HG03139 (cell line): Measurements from ENCODE around the gene KCNN1.
"Not testable (repeated sequence)": the region's sequence is repeated elsewhere in the genome, so short reads cannot be mapped to it uniquely, and the experiment has no call there.

ENCODE experiments used
- ATAC-seq: cut with Tn5 transposase; IDR thresholded peaks from one replicate; pipeline ENCODE4 v1.9.1; 2021; ENCODE audit not compliant: unreplicated experiment

KCNN1 gene

DNA sequence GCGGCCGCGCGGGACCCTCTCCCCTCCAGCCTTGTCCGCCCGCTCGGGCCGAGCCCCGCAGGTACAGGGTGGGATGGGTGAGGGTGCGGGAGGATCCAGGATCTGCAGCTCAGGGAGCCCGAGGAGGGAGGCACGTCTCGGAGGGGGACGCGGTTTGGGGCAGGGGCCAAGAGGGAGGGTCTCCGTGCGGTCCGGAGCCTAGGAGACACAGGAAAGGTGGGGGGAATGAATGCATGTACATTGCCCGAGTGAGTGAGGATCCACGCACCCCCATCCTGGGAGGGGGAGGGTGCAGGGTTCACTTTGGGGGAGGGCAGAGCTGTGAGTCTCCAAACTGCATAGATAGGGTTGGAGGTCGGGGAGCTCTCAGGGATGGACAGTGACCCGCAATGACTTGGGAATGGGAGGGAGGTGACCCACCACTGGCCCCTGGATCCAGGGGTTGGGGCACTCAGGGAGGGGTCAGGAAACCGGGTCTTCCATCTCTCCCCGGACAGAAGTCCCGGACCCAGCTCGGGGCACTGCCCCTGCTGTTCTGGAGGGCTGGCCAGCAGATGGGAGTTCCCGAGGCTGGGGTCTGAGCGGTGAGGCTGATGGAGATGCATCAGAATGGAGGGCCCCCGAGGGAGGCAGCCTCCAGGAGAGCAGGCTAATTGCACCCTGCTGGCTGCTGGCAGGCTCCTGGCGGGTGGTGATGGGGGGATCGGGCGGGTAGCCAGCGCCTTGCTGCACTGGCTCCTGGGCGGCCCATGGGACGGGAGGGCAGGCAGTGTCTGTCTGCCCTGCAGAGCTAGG, 547 bp downstream of the KCNN1 start:
- no peak for ATAC-seq

- no peak for ATAC-seq
Measured at GRCh38 chr19:17968362-17968761, 1.5 kb downstream of the KCNN1 start.

GRCh38 chr19:17969096-17969792, 2.3 kb downstream of the KCNN1 start:
- ATAC-seq: no peak

DNA sequence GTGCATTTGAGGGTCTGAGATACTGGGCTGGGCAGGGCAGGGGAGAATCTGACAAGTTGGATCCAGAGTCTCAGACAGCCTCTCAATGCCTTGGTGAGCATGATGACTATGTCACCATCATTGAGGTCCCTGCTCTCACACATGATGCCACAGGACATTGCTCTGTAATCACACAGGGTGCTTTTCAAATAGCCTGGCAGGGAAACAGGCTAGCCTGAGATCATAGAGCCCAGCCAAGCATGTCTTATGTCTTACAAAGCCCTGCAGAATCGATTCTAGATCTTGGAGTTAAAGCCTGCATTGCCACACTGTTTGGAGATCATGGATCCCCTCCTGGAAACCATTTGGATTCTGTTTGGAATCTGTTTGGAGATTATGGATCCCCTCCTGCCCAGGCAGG, 5.3 kb downstream of the KCNN1 start:
- ATAC-seq: no peak

- ATAC-seq: no peak
Measured at GRCh38 chr19:17973759-17974158, 6.9 kb downstream of the KCNN1 start.

DNA sequence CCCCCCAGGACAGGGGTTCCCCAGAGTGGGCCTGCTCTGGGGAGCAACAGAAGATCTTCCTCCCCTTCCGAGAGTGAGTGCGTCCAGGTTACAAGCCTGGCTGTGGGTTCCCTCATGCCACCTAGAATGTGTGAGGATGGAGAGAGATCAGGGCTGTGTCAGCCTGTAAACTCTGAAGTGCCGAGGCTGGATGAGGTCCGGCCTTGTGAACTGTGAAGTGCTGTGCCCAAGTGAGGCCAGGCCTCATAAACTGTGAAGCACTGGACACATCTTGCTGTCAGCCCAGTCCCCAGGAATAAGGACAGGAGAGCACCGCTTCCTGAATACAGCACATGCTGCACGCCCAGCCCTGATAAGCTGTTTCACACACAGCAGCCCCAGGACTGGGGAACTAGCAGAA, 7.6 kb downstream of the KCNN1 start:
- no peak for ATAC-seq

- ATAC-seq: no peak
Measured at GRCh38 chr19:17975032-17975431, 8.1 kb downstream of the KCNN1 start.

GRCh38 chr19:17977021-17977420, 10.1 kb downstream of the KCNN1 start:
- no peak for ATAC-seq

- ATAC-seq: no peak
Measured at GRCh38 chr19:17977488-17977887, 10.6 kb downstream of the KCNN1 start.

DNA sequence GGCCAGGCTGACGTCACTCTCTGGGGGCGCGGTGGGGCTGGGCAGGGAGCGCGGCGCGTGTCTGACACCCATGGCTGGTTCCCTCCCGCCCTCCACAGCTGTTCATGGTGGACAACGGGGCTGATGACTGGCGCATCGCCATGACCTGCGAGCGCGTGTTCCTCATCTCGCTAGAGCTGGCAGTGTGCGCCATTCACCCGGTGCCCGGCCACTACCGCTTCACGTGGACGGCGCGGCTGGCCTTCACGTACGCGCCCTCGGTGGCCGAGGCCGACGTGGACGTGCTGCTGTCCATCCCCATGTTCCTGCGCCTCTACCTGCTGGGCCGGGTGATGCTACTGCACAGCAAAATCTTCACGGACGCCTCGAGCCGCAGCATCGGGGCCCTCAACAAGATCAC, 14.7 kb downstream of the KCNN1 start:
- ATAC-seq: no peak

DNA sequence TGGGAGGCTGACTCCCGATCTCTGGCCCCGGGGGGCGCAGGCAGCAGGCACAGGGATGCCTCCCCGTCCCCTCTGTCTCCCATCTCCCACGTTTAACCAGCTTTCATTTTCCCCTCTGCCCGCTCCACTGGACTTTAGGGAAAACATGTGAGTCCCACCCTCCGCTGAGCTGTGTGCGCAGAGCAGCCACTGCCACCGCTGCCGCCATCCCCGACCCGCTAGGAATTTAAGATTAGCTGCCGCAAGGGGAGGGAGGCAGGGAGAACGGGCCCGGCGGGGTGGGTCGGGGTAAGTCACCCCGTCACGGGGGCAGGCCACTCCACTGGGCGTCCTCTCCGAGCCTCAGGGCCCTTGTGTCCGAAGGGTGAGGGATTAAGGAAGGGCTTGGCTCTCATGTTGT, 15.5 kb downstream of the KCNN1 start:
- no peak for ATAC-seq

DNA sequence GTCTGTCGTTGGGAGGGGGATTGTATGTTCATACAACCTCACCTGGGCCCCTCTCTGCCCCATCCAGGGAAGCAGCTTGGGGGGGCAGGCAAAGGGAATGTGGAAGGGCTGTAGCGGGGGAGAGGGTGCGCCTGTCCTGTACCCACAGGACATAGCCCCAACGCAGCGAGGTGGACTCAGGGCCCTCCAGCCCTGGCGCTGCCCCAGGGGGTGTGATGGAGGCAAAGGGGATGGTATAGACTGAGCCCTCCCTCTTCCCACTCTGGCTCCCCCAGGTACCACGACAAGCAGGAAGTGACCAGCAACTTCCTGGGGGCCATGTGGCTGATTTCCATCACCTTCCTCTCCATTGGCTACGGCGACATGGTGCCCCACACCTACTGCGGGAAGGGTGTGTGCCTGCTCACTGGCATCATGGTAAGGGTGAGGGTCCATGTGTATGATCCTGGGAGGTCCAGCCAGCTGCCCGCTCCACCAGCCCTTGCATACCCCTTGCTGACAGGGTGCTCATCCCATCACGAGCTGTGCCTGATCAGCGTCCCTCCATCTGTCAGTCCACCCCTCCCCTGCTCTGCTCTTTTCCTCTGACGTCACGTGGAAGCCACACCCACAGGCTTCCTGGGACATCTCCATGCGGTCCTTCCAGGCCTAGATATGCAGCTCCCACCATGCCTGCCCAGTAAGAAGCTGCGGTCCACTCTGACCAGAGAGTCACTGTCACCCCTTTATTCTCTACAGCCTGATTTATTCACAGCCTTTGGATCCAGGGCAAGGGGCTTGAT, 18.3 kb downstream of the KCNN1 start:
- ATAC-seq: no peak

- not testable (repeated sequence) for ATAC-seq
Measured at GRCh38 chr19:17986569-17986968, 19.7 kb downstream of the KCNN1 start.

DNA sequence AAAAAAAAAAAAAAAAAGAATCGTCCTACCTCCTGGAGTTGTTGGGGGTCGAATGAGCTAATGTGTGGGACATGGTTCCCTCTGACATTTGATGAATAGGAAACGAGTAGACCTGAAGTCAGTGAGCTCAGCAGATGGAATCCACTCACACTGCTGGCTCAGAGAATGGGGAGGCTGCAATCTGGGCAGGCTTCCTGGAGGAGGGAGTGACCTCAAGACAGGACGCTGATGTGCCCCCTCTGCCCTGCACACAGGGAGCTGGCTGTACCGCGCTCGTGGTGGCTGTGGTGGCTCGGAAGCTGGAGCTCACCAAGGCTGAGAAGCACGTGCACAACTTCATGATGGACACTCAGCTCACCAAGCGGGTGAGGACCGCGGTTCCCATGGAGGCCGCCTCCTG, 21.3 kb downstream of the KCNN1 start:
- no peak for ATAC-seq

GRCh38 chr19:17989425-17990094, 22.7 kb downstream of the KCNN1 start:
- ATAC-seq: no peak

- no peak for ATAC-seq
Measured at GRCh38 chr19:17993076-17993813, 26.3 kb downstream of the KCNN1 start.

DNA sequence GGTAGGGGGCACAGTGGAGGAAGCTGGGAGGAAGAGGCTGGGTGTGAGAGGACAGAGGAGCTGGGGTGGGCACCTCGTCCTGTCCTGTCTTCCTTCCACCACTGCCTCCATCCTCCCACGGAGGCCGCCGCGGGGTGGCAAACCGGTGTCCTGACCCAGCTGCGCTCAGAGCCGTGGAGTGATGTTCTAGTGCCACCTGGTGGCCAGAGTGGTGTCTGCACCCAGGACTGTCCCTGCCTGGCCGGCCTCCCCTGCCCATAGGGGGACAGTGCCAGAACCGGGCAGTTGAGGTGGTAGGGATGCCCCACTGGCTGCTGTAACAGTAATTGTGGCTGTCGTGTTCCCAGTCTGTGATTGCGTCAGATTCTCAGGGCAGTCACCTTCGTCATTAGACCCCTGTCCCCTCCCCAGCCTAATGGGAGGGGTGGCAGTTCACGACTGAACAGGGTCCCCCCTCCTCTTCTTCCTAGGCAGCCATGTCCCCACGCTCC, 30.0 kb downstream of the KCNN1 start:
- ATAC-seq: no peak

DNA sequence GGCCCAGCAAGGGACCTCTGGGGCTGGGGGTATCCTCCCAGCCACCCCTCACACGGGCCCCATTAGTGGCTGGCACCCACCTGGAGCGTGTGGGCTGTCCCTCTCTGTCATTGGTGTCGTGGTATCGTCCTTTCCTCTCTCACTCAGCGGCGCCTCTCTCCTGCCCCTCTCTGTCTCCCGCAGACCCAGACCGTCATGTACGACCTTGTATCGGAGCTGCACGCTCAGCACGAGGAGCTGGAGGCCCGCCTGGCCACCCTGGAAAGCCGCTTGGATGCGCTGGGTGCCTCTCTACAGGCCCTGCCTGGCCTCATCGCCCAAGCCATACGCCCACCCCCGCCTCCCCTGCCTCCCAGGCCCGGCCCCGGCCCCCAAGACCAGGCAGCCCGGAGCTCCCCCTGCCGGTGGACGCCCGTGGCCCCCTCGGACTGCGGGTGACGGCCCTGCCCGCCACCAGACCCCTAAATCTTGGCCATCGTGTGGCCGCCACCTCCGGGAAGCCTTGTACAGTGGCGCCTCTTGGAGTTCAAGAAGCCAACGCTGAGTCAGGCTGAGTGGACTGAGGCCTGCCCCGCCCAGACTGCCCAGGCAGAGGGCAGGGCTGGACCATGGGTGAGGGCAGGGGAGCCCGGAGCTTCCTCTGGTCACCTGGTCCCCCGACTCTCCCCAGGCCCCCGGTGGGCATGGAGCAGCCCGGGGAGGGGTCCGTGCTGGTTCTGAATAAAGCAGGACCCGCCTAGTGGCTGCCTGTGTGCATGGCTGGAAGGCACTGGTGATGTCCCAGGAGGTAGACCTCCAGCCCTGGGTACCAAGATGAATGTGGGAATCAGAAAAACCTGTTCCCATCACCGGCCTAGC, 31.3 kb downstream of the KCNN1 start:
- no peak for ATAC-seq

GRCh38 chr19:17998827-17999150, 31.9 kb downstream of the KCNN1 start:
- ATAC-seq: no peak
